T-helper 22 cell (primary cell): ENCODE data around the gene GBP1.
"Not testable (repeated sequence)": the region's sequence is repeated elsewhere in the genome, so short reads cannot be mapped to it uniquely, and the experiment has no call there.

Experiments used
- DNase-seq: peaks from one replicate; pipeline ENCODE4 v3.0.0-alpha.2; 2020; ENCODE audit warnings: low read depth

The GBP1 gene

GRCh38 chr1:89065079-89065868, at the start of gene GBP1:
Gene GBP1, minus strand, starts transcription at chr1:89065208. Its CDS starts 1,974 bp downstream, at chr1:89063234.
- no peak for DNase-seq

- no peak for DNase-seq
Observed at GRCh38 chr1:89114662-89115061, 49.7 kb upstream of the GBP1 start.

- no peak for DNase-seq
Observed at GRCh38 chr1:89112871-89113613, 48.0 kb upstream of the GBP1 start.

- DNase-seq: no peak
Observed at GRCh38 chr1:89104687-89105086, 39.7 kb upstream of the GBP1 start.

GRCh38 chr1:89104147-89104546, 39.1 kb upstream of the GBP1 start:
- no peak for DNase-seq

GRCh38 chr1:89102021-89102420, 37.0 kb upstream of the GBP1 start:
- DNase-seq: no peak

- DNase-seq: no peak
Observed at GRCh38 chr1:89100412-89100811, 35.4 kb upstream of the GBP1 start.

- no peak for DNase-seq
Observed at GRCh38 chr1:89098857-89099256, 33.8 kb upstream of the GBP1 start.

- no peak for DNase-seq
Observed at GRCh38 chr1:89095737-89096136, 30.7 kb upstream of the GBP1 start.

- DNase-seq: no peak
Observed at GRCh38 chr1:89089962-89090361, 25.0 kb upstream of the GBP1 start.

GRCh38 chr1:89088572-89088971, 23.6 kb upstream of the GBP1 start:
- DNase-seq: no peak

GRCh38 chr1:89087241-89087640, 22.2 kb upstream of the GBP1 start:
- no peak for DNase-seq

- peak; percentile 19 for DNase-seq
Observed at GRCh38 chr1:89085781-89086180, 20.8 kb upstream of the GBP1 start.

- DNase-seq: no peak
Observed at GRCh38 chr1:89081005-89081404, 16.0 kb upstream of the GBP1 start.

- DNase-seq: not testable (repeated sequence)
Observed at GRCh38 chr1:89080068-89080467, 15.1 kb upstream of the GBP1 start.

- DNase-seq: not testable (repeated sequence)
Observed at GRCh38 chr1:89072466-89073065, 7.6 kb upstream of the GBP1 start.

- DNase-seq: no peak
Observed at GRCh38 chr1:89070509-89070908, 5.5 kb upstream of the GBP1 start.

- no peak for DNase-seq
Observed at GRCh38 chr1:89069951-89070350, 4.9 kb upstream of the GBP1 start.

GRCh38 chr1:89068291-89068690, 3.3 kb upstream of the GBP1 start:
- no peak for DNase-seq

- no peak for DNase-seq
Observed at GRCh38 chr1:89064632-89065031, 376 bp downstream of the GBP1 start.

GRCh38 chr1:89063094-89063493, 1.9 kb downstream of the GBP1 start:
- no peak for DNase-seq

GRCh38 chr1:89060091-89060490, 4.9 kb downstream of the GBP1 start:
- DNase-seq: no peak

GRCh38 chr1:89051955-89052312, 13.1 kb downstream of the GBP1 start:
- no peak for DNase-seq
